GM19468 (cell line): ENCODE data around the gene KRT32.

Experiments used
- ATAC-seq: cut with Tn5 transposase; IDR thresholded peaks from one replicate; pipeline ENCODE4 v1.9.1; 2021; ENCODE audit warnings: mild to moderate bottlenecking, moderate library complexity, moderate number of reproducible peaks; ENCODE audit not compliant: unreplicated experiment; ENCODE audit errors: extremely low read depth

Gene KRT32

DNA sequence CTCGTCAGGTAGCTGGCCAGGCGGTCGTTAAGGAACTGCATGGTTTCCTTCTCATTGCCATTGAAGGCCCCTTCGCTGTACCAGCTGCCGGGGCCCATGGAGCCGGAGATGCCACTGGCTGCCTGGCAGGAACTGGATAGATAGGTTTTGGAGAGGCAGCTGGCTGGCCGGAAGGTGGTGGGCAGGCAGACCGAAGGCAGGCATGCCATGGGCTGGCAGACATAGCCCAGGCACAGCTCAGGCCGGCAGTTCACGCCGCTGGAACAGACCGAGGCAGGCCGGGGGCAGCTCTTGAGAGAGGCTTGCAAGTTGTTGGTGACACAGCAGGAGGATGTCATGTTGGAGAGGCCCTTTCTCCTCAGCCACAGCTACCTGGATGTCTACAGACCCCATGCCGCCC, at the start of gene KRT32:
Gene KRT32, minus strand, starts transcription at position 399 of the 400 bp plus-strand sequence. Its CDS starts 61 bp downstream, at position 338.
- ATAC-seq, result no peak

DNA sequence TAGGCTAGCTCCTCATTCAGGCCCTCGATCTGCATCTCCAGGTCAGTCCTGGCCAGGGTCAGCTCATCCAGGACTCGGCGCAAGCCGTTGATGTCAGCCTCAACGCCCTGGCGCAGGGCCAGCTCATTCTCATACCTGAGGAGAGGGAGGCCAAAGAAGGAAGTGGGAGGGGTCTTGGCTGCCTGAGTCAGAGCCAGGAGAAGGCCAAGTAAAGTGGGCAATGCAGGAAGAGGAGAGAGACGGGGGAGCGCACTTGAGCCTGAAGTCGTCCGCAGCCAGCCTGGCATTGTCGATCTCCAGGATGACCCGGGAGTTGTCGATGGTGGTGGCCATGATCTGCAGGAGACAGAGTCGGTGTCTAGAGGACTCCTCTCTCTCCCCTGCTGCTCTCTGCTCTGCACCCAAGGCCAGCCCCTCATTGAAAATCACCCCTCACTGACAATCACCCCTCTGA, 49.7 kb upstream of the KRT32 start:
- ATAC-seq, result no peak

DNA sequence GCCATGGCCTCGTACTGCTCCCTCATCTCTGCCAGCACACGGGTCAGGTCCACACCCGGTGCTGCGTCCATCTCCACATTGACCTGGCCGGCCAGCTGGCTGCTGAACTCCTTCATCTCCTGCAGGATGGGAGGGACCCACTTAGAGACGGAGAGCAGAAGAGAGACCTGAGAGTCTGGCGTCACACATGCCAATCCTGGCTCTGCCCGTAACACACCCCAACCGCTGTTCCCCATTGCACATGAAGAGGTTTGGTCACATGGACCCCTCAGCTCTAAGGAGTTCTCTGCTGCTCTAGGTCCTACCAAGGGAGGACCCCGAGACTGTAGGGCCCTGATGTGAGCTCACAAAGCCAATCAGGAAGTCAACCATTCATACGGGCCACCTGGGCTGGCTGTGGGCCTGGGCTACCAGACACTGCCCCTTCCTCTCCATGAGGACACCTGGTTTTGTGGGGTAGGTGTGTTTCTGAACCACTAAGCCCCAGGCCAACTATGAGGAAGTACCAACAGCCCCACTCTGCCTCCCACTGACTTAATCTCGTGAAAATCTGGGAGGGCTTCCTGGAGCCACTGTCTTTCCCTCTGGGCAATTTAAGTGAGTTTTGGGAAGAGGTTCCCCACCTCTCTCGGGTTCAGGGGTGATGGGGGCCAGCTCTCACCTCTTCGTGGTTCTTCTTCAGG, 49.1 kb upstream of the KRT32 start:
- ATAC-seq, result no peak

GRCh38 chr17:41513168-41513547, 46.0 kb upstream of the KRT32 start:
- ATAC-seq, result no peak

DNA sequence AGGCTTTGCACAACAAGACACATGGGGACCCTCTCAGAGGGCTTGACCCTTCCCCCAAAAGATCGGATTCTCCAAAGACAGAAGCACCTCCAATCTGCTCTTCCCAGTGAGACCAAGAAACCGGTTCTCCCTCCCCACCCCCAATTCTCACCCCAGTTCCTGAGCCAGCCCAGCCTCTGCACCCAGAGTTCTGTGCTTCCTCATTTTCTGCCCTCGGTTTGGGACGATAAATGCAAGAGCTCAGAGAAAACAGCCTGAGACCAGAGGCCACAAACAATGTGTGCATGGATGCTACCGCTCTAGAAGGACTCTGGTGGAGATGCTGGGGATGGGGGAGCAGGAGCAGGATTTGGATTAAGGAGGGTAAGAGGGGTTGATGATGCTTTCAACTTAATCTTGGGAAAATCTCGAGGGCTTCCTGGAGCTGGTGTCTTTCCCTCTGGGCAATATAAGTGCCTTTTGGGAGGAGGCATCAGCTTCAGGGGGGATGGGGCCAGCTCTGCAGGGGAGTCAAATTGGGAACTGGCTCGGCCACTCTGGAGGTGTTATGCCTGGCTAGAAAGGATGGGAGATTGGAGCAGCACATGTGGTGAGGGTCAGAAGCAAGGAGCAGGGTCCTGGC, 45.5 kb upstream of the KRT32 start:
- ATAC-seq, result no peak

DNA sequence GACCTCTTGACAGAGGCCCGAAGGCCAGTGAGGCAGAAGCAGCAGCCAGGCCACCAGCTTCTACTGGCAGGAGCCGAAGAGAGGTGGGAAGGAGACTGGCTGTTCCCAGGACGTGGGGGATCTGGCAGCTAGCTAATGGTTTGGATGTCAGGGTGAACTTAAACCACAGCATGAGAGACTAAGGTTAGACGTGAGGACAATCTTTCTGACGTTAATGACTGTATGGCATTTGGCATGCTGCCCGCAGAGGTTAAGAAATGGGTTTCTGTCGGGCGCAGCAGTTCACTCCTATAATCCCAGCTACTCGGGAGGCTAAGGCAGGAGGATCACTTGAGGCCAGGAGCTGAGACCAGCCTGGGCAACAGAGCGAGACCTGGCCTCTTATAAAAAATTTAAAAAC, 44.5 kb upstream of the KRT32 start:
- no peak for ATAC-seq

DNA sequence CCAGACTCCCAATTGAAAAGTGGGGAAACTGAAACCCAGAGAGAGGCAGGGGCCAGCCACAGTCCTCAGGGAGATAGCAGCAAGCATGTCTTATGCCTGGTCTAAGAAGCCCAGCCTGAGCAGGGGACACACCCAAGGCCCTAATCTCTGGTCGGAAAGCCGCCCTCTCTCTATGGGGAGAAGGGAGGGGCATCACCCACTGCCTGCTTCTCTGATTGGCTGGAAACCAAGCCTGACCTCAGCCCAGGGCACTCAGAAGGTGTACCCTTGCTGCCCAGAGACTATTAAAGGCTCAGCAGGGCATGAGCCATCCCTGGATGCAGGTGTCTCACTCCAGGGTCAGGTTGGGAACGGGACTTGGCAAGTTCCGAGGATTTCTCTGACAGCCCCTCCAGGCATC, 43.9 kb upstream of the KRT32 start:
- no peak for ATAC-seq

- ATAC-seq, result no peak
Observed at GRCh38 chr17:41510251-41511065, 43.3 kb upstream of the KRT32 start.

- no peak for ATAC-seq
Observed at GRCh38 chr17:41507315-41507880, 40.2 kb upstream of the KRT32 start.

GRCh38 chr17:41505809-41506767, 38.9 kb upstream of the KRT32 start:
- ATAC-seq, result no peak

DNA sequence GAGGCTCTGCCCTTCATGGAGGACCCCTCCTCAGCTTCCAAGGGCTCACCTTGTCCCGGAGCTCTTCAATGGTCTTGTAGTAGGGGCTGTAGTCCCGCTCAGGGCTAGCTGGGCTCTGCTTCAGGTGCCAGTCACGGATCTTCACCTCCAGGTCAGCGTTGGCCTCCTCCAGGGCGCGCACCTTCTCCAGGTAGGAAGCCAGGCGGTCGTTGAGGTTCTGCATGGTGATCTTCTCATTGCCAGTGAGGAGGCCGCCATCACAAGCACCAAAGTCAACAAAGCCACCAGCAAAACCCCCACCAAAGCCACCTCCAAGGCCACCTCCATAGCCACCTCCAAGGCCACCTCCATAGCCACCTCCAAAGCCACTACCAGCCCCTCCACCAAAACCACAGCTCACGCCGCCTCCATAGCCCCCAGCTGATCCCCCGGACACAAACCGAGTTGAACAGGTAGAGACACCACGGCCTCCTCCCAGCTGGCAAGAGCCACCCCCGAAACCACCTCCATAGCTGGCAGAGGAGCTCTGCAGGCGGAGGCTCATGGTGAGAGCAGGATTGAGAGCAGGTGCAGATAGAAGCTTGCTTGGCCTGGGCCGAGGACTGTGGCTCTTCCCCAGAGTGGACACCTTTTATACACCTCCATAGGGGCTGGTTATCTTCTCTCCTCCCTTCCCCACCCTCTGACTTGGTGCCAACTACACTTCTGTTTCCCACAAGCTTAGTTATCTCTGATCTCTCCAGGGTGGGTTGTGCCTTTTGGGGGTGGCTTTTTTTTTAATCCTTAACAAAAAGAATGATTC, 38.0 kb upstream of the KRT32 start, which contains the start of gene KRT13:
Gene KRT13, minus strand, starts transcription at position 606 of the 802 bp plus-strand sequence. Its CDS starts 62 bp downstream, at position 544.
- no peak for ATAC-seq

GRCh38 chr17:41504246-41504977, 37.2 kb upstream of the KRT32 start:
- no peak for ATAC-seq

DNA sequence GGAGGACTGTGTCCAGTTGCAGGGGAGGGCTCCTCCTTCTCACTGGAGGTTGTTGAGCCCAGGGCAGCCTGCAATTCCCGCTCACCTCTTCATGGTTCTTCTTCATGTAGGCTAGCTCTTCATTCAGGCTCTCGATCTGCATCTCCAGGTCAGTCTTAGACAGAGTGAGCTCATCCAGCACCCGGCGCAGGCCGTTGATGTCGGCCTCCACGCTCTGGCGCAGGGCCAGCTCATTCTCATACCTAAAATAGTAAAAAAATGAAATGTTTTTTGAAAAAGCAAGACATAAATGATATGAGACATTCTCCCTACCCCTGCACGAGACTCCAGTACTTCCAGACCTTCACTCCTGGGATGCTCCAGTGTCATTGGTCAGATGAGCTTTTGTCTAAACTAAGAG, 36.0 kb upstream of the KRT32 start:
- no peak for ATAC-seq

- no peak for ATAC-seq
Observed at GRCh38 chr17:41500131-41500911, 33.1 kb upstream of the KRT32 start.

DNA sequence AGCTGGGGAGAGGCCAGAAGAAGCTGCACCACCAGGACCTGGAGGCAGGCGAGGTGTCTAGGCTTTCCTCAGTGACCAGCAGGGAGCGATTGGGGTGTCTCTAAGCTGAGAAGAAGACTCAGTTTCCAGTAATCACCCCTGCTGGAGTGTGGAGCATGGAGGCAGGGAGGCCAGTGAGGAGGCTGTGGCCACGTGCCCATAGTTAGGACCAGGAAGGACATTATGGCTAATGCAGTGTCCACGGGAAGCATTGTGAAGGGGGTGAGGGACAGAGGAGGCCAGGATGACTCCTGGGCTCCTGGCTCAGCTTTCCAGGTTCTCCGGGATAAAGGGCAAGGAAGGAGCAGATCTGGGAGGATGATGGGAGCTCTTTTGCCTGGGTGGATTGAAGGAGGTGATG, 32.5 kb upstream of the KRT32 start:
- ATAC-seq, result no peak

GRCh38 chr17:41498276-41498675, 31.1 kb upstream of the KRT32 start:
- ATAC-seq, result no peak

DNA sequence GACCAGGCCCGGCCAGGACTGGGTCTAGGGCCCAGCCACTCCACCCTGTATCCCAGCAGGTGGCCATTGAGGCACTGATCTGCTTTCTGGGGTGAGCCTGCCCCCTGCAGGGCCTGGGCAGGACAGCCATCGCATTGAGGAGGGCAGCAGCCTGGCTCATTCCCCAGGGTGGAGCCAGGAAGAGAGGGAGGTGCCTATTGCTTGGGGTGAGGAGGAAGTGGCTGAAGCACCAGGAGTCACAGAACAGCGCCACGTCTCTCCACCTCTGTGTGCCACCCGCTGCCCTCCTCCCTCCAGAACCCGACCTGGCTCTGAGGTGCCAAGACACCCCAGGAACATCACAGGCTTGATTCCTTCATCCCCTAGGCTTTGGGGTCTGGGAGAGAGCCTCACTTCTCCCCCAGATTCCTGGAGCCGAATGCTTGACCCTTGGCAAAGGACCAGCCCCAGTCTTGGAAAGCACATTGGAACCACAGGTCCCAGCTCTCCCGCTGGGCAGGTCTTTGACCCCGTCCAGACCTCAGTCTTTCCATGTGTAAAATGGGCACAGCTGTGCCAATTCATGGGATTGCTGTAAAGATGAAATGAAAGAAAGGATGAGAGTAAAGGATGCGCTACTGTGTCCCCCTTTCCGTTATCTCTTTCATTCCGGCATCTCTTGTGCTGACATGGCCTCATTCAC, 29.8 kb upstream of the KRT32 start:
- ATAC-seq, result peak; percentile 46
